ENCODE data around the gene ALG12.

The ALG12 gene

DNA sequence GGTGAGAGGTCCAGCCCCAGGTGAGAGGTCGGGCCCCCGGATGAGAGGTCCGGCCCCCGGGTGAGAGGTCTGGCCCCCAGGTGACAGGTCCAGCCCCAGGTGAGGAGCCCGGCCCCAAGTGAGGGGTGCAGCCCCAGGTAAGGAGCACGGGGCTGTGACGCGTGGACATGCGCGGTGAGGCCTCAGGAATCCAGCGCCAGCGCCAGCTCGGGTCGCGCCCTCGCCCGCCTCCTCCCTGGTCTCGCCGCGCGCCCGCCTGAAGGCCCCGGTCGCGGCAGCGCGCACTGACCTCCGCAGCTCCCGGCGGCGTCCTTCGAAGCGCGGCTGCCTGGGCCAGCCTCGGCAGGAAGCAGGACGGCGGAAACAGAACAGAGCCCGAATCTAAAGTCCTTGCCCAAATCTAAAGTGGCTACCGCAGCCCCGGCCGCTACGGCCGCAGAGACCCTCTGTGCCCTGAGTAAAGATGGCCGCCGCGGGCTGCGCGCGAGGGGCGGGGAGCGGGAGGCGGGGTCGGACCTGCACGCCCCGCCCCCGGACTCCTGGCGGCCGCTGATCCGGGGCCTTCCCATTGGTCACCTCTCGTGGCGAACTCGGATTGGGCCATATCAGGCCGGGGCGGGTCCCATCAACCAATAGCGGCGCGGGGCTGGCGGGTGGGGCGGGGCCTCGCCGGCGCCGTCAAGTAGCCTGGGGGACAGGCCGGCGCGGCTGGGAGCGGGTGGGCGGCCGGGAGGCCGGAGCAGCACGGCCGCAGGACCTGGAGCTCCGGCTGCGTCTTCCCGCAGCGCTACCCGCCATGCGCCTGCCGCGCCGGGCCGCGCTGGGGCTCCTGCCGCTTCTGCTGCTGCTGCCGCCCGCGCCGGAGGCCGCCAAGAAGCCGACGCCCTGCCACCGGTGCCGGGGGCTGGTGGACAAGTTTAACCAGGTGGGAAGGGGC, at the start of gene ALG12, which contains the start of gene CRELD2:
ALG12 (minus strand) TSS at position 465 of the 937 bp plus-strand sequence. CDS start 4,673 bp downstream, outside the sequence.
CRELD2 (plus strand) TSS at position 661 of the 937 bp plus-strand sequence; CDS start at position 797, 136 bp downstream.
- peak; percentile 94 to 96 (median 95) for DNase-seq (ENCODE audit: low read depth in 3 of 3)

DNA sequence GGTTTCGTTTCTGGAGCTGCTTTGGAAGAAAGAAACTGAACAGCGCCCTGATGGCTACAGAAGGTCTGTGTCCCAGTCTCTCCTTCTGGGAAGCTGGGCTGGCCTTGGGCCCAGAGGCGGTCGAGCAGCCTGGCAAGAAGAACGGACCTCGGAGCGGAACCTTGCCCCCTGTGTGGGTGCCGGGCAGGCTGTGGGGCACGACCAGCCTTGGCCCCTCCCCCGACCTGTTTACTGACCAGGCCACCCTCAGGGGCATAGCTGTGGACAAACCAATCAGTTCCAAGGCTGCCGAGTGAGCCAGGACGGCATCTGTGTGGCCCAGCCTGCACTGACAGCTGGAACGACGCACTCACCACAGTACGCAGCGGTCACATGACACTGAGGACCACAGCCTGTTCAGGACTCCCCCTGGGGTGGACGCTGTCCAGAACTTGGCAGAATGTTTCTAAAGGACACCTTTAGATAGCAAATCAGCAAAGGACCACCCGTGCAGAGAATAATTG, 49.5 kb upstream of the ALG12 start:
- no peak for DNase-seq (ENCODE audit: low read depth in 3 of 3)

GRCh38 chr22:49966774-49967705, 48.8 kb upstream of the ALG12 start:
- DNase-seq (ENCODE audit: low read depth in 3 of 3): no peak

DNA sequence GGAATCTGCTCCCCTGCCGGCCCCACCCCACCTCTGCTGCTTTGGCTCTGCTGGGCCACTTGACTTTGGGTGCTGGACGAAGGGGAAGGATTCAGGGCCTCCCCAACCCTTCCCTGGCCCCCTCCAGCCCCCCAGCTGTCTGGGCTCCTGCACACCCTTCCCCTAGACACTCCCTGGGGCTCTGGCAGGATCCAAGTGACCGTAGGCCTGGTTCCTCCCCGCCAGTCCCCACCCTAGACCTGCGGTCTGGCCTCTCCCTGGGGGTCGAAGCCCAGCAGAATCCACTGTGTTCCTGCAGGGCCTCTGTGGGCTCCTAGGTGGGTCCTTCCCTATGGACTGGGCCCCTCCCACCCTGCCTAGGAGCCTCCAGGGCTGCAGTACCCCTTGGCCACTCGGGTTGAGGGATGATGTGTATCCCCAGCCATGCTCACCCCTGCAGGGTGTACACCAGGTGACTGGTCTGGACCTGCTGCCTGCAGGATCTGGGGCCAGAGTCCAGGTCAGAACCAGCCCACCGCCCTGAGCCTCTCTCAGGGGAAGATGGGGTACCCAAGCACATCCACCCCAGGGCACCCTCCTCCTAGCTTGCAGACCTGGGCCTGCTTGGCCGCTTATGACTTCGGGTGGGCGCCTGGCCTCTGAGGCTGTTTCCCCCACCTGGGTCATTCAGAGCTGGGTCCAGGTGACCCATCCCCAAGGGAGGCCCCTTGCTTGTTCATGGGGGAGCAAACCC, 48.0 kb upstream of the ALG12 start:
- no peak for DNase-seq (ENCODE audit: low read depth in 3 of 3)

GRCh38 chr22:49965091-49966040, 47.1 kb upstream of the ALG12 start:
- no peak for DNase-seq (ENCODE audit: low read depth in 3 of 3)

GRCh38 chr22:49964136-49965090, 46.2 kb upstream of the ALG12 start:
- no peak for DNase-seq (ENCODE audit: low read depth in 3 of 3)

GRCh38 chr22:49963647-49964026, 45.4 kb upstream of the ALG12 start:
- DNase-seq (ENCODE audit: low read depth in 3 of 3): no peak

- no peak for DNase-seq (ENCODE audit: low read depth in 3 of 3)
Measured at GRCh38 chr22:49962751-49963646, 44.8 kb upstream of the ALG12 start.

DNA sequence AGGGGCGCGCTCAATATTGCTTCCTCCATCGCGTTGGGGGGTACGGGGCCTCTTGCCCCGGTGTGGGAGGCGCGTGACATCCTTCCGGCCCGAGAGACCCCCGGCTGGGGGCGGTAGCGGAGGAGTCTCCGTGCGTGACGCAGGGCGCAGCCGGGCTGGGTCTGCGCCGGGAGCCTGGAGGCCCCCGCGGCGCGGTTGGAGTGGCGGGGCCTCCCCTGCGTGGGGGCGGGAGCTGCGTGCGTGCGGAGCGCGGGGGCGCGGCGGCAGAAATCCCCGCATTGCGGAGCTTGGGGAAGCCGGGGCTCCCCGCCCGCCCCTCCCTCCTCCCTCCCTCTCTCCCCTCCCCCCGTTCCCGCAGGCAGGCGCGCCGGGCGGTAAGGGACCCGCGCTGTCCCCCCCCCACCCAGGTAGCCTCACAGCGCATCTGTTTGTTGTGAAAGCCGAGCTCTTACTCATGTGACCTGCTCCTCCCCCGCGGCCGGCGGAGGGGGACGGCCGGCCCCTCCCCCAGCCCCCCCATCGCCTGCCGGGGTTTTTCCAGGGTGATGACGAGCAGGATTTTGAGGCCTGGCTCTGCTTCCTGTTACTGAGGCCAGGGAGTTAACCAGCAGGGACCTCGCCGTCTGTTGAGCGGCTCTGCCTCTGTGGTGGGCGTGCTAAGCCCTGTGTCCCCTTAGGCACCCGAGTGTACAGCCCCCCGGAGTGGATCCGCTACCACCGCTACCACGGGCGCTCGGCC, 43.9 kb upstream of the ALG12 start:
- DNase-seq (ENCODE audit: low read depth in 3 of 3): peak; percentile 79 to 82 (median 81)

GRCh38 chr22:49961601-49962011, 43.4 kb upstream of the ALG12 start:
- DNase-seq (ENCODE audit: low read depth in 3 of 3): no peak

DNA sequence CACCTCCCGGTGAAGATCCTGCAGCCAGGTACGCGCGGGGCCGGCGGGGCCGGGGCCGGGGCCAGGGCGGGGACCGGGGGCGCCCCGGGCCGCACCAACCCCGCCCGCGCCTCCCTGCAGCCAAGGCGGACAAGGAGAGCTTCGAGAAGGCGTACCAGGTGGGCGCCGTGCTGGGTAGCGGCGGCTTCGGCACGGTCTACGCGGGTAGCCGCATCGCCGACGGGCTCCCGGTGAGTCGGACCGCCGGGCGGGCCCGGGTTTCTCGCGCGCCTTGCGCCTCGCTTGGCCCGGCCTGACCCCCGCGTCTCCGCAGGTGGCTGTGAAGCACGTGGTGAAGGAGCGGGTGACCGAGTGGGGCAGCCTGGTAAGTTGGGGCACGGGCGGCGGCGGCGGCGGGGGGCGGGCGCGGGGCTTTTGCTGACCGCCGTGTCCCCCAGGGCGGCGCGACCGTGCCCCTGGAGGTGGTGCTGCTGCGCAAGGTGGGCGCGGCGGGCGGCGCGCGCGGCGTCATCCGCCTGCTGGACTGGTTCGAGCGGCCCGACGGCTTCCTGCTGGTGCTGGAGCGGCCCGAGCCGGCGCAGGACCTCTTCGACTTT, 42.9 kb upstream of the ALG12 start:
- no peak for DNase-seq (ENCODE audit: low read depth in 3 of 3)

DNA sequence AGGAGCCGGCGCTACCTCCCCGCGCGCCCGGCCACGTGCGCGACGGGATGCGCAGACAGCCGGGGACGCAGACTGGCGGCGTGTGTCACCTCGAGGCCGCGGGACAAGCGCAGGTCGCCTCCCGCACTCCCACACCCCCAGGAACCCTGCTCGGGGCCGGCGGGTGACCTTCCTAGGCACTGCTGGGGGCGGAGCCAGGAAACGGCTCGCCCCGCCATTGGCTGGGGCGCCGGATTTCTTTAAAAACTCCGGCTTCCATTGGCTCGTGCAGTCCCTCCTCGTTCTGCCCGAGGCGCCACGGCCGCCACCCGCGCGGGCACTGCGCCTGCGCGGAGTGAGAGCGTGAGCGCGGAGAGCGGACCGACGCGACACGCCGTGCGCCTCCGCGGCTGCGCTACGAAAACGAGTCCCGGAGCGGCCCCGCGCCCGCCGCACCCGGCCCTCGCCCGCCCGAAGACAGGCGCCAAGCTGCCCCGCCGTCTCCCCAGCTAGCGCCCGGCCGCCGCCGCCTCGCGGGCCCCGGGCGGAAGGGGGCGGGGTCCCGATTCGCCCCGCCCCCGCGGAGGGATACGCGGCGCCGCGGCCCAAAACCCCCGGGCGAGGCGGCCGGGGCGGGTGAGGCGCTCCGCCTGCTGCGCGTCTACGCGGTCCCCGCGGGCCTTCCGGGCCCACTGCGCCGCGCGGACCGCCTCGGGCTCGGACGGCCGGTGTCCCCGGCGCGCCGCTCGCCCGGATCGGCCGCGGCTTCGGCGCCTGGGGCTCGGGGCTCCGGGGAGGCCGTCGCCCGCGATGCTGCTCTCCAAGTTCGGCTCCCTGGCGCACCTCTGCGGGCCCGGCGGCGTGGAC, 42.1 kb upstream of the ALG12 start, which contains the start of gene PIM3:
PIM3 (plus strand) TSS at position 614 of the 846 bp plus-strand sequence; CDS start at position 790, 176 bp downstream.
- DNase-seq (ENCODE audit: low read depth in 3 of 3): peak; percentile 86 to 93 (median 90)

DNA sequence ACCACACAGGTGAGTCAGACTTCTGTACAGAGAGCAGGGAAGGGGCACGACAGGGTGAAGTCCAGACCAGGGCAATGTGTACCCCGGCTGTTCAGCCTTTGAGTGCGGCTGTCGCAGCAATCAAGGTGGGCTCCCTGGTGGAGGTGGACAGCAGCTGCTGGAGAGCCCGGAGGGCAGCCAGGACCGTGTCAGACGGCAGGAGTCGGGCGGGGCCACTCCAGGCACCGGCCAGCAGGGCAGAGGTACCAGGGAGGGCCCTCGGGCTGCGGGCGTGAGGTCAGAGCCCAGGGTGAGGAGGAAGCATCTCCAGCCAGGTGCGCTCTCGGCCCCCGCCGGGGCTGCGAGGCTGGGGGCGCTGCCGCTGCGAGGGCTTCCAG, 41.5 kb upstream of the ALG12 start:
- no peak for DNase-seq (ENCODE audit: low read depth in 3 of 3)

- no peak for DNase-seq (ENCODE audit: low read depth in 3 of 3)
Measured at GRCh38 chr22:49958931-49959781, 40.9 kb upstream of the ALG12 start.
